ENCODE data around the gene MUC21.

The MUC21 gene

DNA sequence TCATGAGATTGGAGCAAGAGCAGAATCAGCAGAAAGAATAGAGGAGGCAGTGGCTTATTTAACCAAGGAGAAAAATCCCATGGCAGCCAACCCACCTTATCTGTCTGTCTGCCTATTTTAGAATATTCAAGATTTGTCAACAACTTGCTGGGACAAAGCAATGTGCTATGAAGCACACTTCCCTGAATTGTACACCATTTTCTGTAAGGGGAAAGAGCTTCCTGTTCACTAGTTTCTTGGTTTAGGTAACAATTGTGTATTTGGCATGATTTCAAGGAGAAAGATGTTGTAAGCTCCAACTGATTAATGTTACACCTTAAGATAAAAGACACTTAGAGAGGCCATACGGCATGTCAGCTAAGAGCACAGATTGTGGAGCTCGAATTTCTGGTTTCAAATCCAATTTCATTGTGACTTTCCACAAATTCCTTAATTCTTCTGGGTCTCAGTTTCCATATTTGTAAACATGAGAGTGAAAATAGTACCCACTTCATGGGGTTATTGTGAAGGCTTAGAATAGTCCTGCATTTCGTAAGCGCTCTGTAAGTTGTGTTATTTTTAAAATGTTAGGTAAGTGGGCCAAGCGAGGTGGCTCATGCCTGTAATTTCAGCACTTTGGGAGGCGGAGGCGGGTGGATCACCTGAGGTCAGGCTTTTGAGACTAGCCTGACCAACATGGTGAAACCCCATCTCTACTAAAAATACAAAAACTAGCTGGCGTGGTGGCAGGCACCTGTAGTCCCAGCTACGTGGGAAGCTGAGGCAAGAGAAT lies 21.9 kb downstream of the MUC21 start:
- no peak for TF ChIP-seq POLR2A (IDR thresholded peaks at IDR 0.05; ENCODE audit: extremely low read depth, insufficient read length)
- TF ChIP-seq MYC (IDR thresholded peaks at IDR 0.05; ENCODE audit: low read depth, low read length) = no peak
- TF ChIP-seq, protein P1, sequence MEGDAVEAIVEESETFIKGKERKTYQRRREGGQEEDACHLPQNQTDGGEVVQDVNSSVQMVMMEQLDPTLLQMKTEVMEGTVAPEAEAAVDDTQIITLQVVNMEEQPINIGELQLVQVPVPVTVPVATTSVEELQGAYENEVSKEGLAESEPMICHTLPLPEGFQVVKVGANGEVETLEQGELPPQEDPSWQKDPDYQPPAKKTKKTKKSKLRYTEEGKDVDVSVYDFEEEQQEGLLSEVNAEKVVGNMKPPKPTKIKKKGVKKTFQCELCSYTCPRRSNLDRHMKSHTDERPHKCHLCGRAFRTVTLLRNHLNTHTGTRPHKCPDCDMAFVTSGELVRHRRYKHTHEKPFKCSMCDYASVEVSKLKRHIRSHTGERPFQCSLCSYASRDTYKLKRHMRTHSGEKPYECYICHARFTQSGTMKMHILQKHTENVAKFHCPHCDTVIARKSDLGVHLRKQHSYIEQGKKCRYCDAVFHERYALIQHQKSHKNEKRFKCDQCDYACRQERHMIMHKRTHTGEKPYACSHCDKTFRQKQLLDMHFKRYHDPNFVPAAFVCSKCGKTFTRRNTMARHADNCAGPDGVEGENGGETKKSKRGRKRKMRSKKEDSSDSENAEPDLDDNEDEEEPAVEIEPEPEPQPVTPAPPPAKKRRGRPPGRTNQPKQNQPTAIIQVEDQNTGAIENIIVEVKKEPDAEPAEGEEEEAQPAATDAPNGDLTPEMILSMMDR (IDR thresholded peaks at IDR 0.05; ENCODE audit: low read depth, low read length) = no peak
- TF ChIP-seq, protein P2, sequence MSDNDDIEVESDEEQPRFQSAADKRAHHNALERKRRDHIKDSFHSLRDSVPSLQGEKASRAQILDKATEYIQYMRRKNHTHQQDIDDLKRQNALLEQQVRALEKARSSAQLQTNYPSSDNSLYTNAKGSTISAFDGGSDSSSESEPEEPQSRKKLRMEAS (IDR thresholded peaks at IDR 0.05; ENCODE audit: low read depth, low read length) = no peak
- H3K4me3 ChIP-seq (ENCODE audit: low read depth, low read length) = no peak overlapping the region
- DNase-seq (ENCODE audit: low read depth) = no peak

DNA sequence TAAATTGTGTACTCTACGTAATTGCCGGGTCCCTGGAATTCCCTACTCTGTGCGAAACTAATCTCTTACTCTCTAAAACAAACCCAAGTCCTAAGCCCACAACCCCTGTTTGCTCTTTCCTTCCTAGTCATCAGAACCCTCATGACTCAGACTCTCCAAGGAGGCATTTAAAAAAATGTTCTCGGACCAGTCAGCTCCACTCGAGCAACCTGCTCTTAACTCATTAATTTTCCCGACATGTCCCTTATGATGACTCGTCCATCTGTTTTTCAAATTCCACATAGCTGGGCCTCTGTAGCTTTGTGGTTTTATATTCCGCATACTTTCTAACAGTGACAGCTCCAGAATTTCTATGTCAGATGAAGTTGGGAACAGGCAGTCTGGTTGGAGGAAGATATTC lies 24.2 kb downstream of the MUC21 start:
- DNase-seq (ENCODE audit: low read depth) = no peak
- H3K4me3 ChIP-seq (ENCODE audit: low read depth, low read length) = no peak overlapping the region
- TF ChIP-seq, protein P1 (IDR thresholded peaks at IDR 0.05; ENCODE audit: low read depth, low read length) = no peak
- TF ChIP-seq POLR2A (IDR thresholded peaks at IDR 0.05; ENCODE audit: extremely low read depth, insufficient read length) = no peak
- TF ChIP-seq MYC (IDR thresholded peaks at IDR 0.05; ENCODE audit: low read depth, low read length) = no peak
- TF ChIP-seq, protein P2 (IDR thresholded peaks at IDR 0.05; ENCODE audit: low read depth, low read length) = no peak

DNA sequence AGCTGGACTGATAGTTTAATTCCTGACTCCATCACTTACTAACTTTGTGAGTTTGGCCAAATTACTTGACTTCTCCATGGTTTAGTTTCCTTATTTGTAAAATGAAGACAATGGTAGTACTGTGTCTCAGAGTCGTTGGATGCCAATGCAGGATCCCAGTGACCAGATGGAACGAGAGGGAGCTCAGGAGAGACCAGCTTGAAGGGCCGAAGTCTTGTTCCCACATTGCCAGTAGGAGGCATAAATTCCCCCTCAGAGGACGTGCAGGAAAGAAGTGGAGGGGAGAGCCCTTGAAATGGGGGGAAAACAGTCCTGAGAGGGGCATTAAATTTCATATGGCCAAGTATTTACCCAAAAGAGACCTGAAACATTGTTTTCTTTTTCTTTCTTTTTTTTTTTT lies 24.6 kb downstream of the MUC21 start:
- DNase-seq (ENCODE audit: low read depth) = no peak
- TF ChIP-seq, protein P2 (IDR thresholded peaks at IDR 0.05; ENCODE audit: low read depth, low read length) = no peak
- TF ChIP-seq MYC (IDR thresholded peaks at IDR 0.05; ENCODE audit: low read depth, low read length) = no peak
- TF ChIP-seq POLR2A (IDR thresholded peaks at IDR 0.05; ENCODE audit: extremely low read depth, insufficient read length) = no peak
- H3K4me3 ChIP-seq (ENCODE audit: low read depth, low read length) = no peak overlapping the region

DNA sequence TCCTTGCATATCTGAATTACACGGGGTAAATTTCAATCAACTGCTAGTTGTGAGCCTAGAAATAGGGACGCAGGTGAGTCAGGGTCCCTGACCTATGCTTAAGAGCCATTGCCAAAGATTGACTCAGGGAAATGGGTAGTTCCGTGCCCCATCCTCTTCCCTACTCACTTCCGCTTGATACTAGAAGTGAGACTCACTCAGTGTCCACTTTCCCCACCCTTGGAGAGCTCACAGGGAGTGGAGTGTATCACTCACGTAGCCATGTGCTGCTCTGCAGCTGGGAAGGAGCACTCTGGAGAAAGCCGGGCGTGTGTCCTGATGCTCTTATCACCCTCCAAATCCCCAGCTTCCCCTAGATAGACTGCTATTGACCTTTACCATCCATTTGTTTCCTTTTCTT lies 26.2 kb downstream of the MUC21 start:
- no peak for DNase-seq (ENCODE audit: low read depth)
- no peak overlapping the region for H3K4me3 ChIP-seq (ENCODE audit: low read depth, low read length)
- TF ChIP-seq, protein P2 (IDR thresholded peaks at IDR 0.05; ENCODE audit: low read depth, low read length) = no peak
- TF ChIP-seq MYC (IDR thresholded peaks at IDR 0.05; ENCODE audit: low read depth, low read length) = no peak
- no peak for TF ChIP-seq POLR2A (IDR thresholded peaks at IDR 0.05; ENCODE audit: extremely low read depth, insufficient read length)
- TF ChIP-seq, protein P1 (IDR thresholded peaks at IDR 0.05; ENCODE audit: low read depth, low read length) = no peak

DNA sequence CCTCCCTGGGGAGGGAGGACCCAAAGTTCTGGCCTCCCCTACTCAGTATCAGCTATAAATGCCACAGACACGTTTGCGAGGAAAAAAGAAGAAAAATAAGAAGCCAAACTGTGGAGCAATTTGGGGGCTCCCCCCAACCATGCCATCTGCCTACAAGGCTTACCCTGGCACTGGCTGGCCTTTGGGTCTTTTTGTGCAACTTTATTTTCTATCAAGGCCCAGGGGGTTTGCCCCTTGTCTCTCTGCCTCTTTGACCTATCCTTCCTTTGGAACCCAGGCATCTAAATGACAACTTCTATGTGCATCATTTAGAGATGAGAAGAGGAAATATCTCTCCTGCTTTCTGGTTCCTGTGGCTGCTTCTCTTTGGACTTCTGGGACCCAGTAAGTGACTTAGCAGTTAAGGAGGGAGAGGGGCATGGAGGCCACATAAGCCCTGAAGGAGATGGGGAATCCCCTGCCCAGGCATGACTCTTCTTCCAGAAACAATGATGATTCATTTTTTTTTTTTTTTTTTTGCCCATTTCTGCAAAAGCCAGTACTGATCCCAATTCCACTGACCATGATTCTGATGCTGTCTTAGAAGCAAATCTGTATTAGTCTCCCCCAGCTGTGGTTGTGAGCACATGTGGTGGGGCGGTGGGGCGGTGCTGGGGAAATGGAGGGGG lies 27.0 kb downstream of the MUC21 start, which contains the start of gene MUC22:
Gene MUC22, plus strand, starts transcription at position 82 of the 668 bp plus-strand sequence. Its CDS starts 233 bp downstream, at position 315.
- no peak for DNase-seq (ENCODE audit: low read depth)
- TF ChIP-seq MYC (IDR thresholded peaks at IDR 0.05; ENCODE audit: low read depth, low read length) (no peak), POLR2A (IDR thresholded peaks at IDR 0.05; ENCODE audit: extremely low read depth, insufficient read length) (no peak)
- TF ChIP-seq, protein P1 (IDR thresholded peaks at IDR 0.05; ENCODE audit: low read depth, low read length) = no peak
- TF ChIP-seq, protein P2 (IDR thresholded peaks at IDR 0.05; ENCODE audit: low read depth, low read length) = no peak
- H3K4me3 ChIP-seq (ENCODE audit: low read depth, low read length) = no peak within 1 kb of the TSS

DNA sequence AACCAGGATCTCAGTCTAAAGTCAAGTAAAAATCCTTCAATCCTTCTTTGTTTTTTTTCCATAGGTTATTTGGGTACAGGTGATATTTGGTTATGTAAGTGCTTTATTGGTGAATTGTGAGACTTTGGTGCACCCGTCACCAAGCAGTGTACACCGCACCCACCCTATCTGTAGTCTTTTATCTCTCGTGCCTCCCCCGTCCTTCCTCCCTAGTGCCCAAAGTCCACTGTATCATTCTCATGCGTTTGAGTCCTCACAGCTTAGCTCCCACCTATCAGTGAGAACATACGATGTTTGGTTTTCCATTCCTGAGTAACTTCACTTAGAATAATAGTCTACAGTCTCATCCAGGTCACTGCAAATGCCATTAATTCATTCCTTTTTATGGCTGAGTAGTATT lies 27.6 kb downstream of the MUC21 start:
- no peak overlapping the region for H3K4me3 ChIP-seq (ENCODE audit: low read depth, low read length)
- TF ChIP-seq, protein P2 (IDR thresholded peaks at IDR 0.05; ENCODE audit: low read depth, low read length) = no peak
- TF ChIP-seq MYC (IDR thresholded peaks at IDR 0.05; ENCODE audit: low read depth, low read length) (no peak), POLR2A (IDR thresholded peaks at IDR 0.05; ENCODE audit: extremely low read depth, insufficient read length) (no peak)
- TF ChIP-seq, protein P1 (IDR thresholded peaks at IDR 0.05; ENCODE audit: low read depth, low read length) = no peak
- no peak for DNase-seq (ENCODE audit: low read depth)
